Measurements from ENCODE around the gene ARMC10.

DNA sequence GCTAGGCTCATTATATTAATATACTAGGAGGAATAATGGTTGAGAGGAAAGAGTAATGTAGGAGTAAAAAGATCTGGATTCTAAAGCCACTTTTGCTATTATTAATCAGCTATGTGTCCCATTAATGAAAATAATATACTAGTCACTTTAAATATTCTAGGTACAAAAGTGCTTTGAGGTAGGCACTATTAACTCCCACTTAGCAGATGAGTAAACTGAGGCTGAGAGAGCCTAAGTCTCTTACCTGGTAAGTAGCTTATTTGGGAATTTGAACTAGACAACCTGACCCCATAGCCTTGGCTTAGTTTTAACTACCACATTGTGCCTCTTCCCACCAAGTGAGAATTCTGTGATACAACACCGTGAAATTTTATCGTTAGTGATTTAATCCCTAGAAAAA, 6.0 kb downstream of the ARMC10 start:
- TF ChIP-seq, protein P1, sequence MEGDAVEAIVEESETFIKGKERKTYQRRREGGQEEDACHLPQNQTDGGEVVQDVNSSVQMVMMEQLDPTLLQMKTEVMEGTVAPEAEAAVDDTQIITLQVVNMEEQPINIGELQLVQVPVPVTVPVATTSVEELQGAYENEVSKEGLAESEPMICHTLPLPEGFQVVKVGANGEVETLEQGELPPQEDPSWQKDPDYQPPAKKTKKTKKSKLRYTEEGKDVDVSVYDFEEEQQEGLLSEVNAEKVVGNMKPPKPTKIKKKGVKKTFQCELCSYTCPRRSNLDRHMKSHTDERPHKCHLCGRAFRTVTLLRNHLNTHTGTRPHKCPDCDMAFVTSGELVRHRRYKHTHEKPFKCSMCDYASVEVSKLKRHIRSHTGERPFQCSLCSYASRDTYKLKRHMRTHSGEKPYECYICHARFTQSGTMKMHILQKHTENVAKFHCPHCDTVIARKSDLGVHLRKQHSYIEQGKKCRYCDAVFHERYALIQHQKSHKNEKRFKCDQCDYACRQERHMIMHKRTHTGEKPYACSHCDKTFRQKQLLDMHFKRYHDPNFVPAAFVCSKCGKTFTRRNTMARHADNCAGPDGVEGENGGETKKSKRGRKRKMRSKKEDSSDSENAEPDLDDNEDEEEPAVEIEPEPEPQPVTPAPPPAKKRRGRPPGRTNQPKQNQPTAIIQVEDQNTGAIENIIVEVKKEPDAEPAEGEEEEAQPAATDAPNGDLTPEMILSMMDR (IDR thresholded peaks at IDR 0.05) = no peak
- no peak for TF ChIP-seq POLR2AphosphoS5 (IDR thresholded peaks at IDR 0.05; ENCODE audit: insufficient read depth in 1 of 2, low read depth in 1 of 2)
